Neural cell (in vitro differentiated cells): Measurements from ENCODE around the gene LYPD6B.

Experiments used
- CTCF ChIP-seq: fragments of 450-650 bp; IDR thresholded peaks from 2 replicates; pipeline ENCODE4 v1.5.1; 2014; ENCODE audit warnings: antibody characterized with exemption, mild to moderate bottlenecking, moderate library complexity; ENCODE audit not compliant: poor library complexity, severe bottlenecking
- EZH2 ChIP-seq: fragments of 200-600, 300-800 bp; shearing (Covaris generic), sonication (generic); IDR thresholded peaks from 2 replicates; pipeline ENCODE4 v1.6.1; 2014; ENCODE audit warnings: antibody characterized with exemption, low read length, borderline replicate concordance, mild to moderate bottlenecking; ENCODE audit not compliant: insufficient read depth, poor library complexity, severe bottlenecking
- REST ChIP-seq: IDR thresholded peaks from 2 replicates; pipeline ENCODE4 v1.6.1; 2012; ENCODE audit warnings: borderline replicate concordance
- SMC3 ChIP-seq: fragments of 450-650 bp; conservative IDR thresholded peaks from 2 replicates; pipeline ENCODE4 v1.6.1; 2014; ENCODE audit warnings: antibody characterized with exemption, mild to moderate bottlenecking, moderate library complexity; ENCODE audit not compliant: poor library complexity

- no peak for TF ChIP-seq EZH2
- TF ChIP-seq SMC3, result no peak
- no peak for TF ChIP-seq REST
- no peak for TF ChIP-seq CTCF
These were observed 102.5 kb downstream of the LYPD6B start for GRCh38 chr2:149141046-149141445.
